IPS-NIHi7 (cell line): ENCODE data around the gene FAM120AOS.
A peak's percentile ranks its signal among the peaks of the same experiment; 100 is the strongest.

ENCODE experiments used
- DNase-seq: peaks from one replicate; pipeline ENCODE4 v3.0.0; 2012; ENCODE audit warnings: mixed read lengths; ENCODE audit errors: extremely low spot score

The FAM120AOS gene

GRCh38 chr9:93453047-93453914 lies at the start of gene FAM120AOS:
FAM120AOS (minus strand) TSS chr9:93453581; CDS start chr9:93452709, 872 bp downstream.
- DNase-seq: peak; percentile 90

GRCh38 chr9:93501406-93501805 lies 48.0 kb upstream of the FAM120AOS start:
- no peak for DNase-seq

GRCh38 chr9:93500571-93501298 lies 47.4 kb upstream of the FAM120AOS start:
- DNase-seq: no peak

GRCh38 chr9:93496285-93496684 lies 42.9 kb upstream of the FAM120AOS start:
- DNase-seq: no peak

- no peak for DNase-seq
These were observed 40.6 kb upstream of the FAM120AOS start for GRCh38 chr9:93493949-93494348.

- DNase-seq: no peak
These were observed 38.9 kb upstream of the FAM120AOS start for GRCh38 chr9:93492327-93492726.

- no peak for DNase-seq
These were observed 38.3 kb upstream of the FAM120AOS start for GRCh38 chr9:93491593-93492232.

GRCh38 chr9:93488244-93488643 lies 34.9 kb upstream of the FAM120AOS start:
- DNase-seq: no peak

GRCh38 chr9:93486268-93486667 lies 32.9 kb upstream of the FAM120AOS start:
- no peak for DNase-seq

- DNase-seq: no peak
These were observed 30.1 kb upstream of the FAM120AOS start for GRCh38 chr9:93483497-93483896.

GRCh38 chr9:93480728-93481324 lies 27.4 kb upstream of the FAM120AOS start:
- no peak for DNase-seq

GRCh38 chr9:93480262-93480661 lies 26.9 kb upstream of the FAM120AOS start:
- no peak for DNase-seq

- DNase-seq: no peak
These were observed 26.3 kb upstream of the FAM120AOS start for GRCh38 chr9:93479726-93480125.

- no peak for DNase-seq
These were observed 24.0 kb upstream of the FAM120AOS start for GRCh38 chr9:93477397-93477796.

GRCh38 chr9:93476924-93477323 lies 23.5 kb upstream of the FAM120AOS start:
- DNase-seq: no peak

GRCh38 chr9:93475856-93476255 lies 22.5 kb upstream of the FAM120AOS start:
- DNase-seq: no peak

- no peak for DNase-seq
These were observed 21.7 kb upstream of the FAM120AOS start for GRCh38 chr9:93475108-93475507.

- no peak for DNase-seq
These were observed 20.0 kb upstream of the FAM120AOS start for GRCh38 chr9:93473411-93473810.

GRCh38 chr9:93471124-93471523 lies 17.7 kb upstream of the FAM120AOS start:
- no peak for DNase-seq

- DNase-seq: no peak
These were observed 17.0 kb upstream of the FAM120AOS start for GRCh38 chr9:93470391-93470790.

GRCh38 chr9:93468763-93469456 lies 15.5 kb upstream of the FAM120AOS start:
- peak; percentile 31 for DNase-seq
